ENCODE results near the gene INTS6L. TPM values are rescaled to one million over a fixed set of nuclear protein-coding genes. Genes with fewer than 3 reads are reported as not detected.

Gene INTS6L
- total and polyA plus RNA-seq, 12 donors = 1.4 to 8.9 (median 2.6) TPM

DNA sequence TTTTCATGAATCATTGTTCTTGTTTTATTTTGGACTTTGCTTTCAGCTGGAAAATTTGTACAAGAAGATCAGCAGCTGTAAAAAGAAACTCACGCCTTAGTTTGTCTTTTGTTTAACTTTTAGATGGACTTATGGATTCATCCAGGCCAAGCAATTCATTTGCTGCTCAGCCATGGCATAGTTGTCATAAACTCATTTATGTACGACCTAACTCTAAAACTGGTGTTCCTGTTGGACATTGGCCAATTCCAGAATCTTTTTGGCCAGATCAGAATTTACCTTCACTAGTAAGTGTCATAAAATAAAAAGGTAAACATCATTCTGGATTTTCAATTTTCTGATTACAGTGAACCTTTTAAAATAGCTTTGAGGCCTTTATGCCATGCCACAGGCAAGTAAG lies 29.1 kb downstream of the INTS6L start:
- Histone ChIP-seq H3K9me3 (no peaks in the 10 kb centered on the region), H3K36me3 (peaks cover 0 to 48% (median 0%) of the 10 kb centered on the region in 9 donors), H3K27me3 (peaks cover 0 to 7% (median 0%) of the 10 kb centered on the region in 7 donors), H3K4me3 (no peak overlapping the region), H3K4me1 (peaks cover 0 to 3% (median 0%) of the 10 kb centered on the region in 9 donors), H3K27ac (no peak overlapping the region)
- ATAC-seq = no peak
- intact Hi-C loops (cut with DNase I) = no loop called here
- TF ChIP-seq, protein P1, sequence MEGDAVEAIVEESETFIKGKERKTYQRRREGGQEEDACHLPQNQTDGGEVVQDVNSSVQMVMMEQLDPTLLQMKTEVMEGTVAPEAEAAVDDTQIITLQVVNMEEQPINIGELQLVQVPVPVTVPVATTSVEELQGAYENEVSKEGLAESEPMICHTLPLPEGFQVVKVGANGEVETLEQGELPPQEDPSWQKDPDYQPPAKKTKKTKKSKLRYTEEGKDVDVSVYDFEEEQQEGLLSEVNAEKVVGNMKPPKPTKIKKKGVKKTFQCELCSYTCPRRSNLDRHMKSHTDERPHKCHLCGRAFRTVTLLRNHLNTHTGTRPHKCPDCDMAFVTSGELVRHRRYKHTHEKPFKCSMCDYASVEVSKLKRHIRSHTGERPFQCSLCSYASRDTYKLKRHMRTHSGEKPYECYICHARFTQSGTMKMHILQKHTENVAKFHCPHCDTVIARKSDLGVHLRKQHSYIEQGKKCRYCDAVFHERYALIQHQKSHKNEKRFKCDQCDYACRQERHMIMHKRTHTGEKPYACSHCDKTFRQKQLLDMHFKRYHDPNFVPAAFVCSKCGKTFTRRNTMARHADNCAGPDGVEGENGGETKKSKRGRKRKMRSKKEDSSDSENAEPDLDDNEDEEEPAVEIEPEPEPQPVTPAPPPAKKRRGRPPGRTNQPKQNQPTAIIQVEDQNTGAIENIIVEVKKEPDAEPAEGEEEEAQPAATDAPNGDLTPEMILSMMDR (IDR thresholded peaks at IDR 0.05) = no peak
- no peak for DNase-seq
- 83 to 93% methylated on average over 2 of the region's 2 CpGs for WGBS, 2 donors

DNA sequence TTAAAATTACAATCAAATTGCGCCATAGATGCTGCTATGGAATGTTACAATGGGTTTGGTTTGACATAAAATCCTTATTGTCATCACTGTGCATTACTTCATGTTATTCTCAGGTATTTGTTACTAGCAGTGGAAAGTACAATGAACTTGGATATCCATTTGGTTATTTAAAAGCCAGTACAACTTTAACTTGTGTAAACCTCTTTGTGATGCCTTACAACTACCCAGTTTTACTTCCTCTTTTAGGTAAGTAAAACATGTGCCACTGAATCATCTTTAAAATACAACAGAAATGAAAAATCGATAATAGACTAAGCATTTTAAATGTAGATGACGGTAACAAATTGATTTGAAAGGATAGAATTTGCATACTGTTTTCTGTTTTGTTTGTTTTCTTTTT lies 35.6 kb downstream of the INTS6L start:
- Histone ChIP-seq H3K36me3 (peaks cover 0 to 25% (median 0%) of the 10 kb centered on the region in 9 donors), H3K27ac (no peak overlapping the region), H3K9me3 (no peaks in the 10 kb centered on the region), H3K4me3 (no peak overlapping the region), H3K27me3 (peaks cover 0 to 7% (median 0%) of the 10 kb centered on the region in 7 donors), H3K4me1 (no peaks in the 10 kb centered on the region)
- TF ChIP-seq, protein P1 (IDR thresholded peaks at IDR 0.05) = no peak
- ATAC-seq (no peak), DNase-seq (no peak)
- intact Hi-C loops (cut with DNase I) = no loop called here
- WGBS, 2 donors = 94 to 95% methylated on average over 3 of the region's 3 CpGs

DNA sequence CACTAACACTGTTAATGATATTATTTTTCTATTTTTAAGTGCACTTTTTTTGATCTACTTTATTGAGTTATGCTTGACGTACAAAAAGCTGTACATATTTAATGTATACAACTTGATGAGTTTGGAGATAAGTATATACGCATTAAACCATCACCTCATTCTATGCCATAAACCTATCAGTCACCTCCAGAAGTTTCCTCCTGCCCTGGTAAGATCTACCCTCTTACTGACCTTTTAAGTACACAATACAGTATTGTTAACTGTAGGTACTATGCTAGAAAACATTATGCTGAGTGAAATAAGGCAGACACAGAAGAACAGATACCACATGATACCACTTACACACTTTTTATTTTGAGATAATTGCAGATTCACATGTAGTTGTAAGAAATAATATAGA lies 36.9 kb downstream of the INTS6L start:
- Histone ChIP-seq H3K9me3 (no peaks in the 10 kb centered on the region), H3K27ac (no peak overlapping the region), H3K36me3 (peaks cover 0 to 16% (median 0%) of the 10 kb centered on the region in 9 donors), H3K27me3 (peaks cover 0 to 7% (median 0%) of the 10 kb centered on the region in 7 donors), H3K4me3 (no peak overlapping the region), H3K4me1 (no peaks in the 10 kb centered on the region)
- DNase-seq (no peak), ATAC-seq (no peak)
- TF ChIP-seq, protein P1 (IDR thresholded peaks at IDR 0.05) = no peak
- intact Hi-C loops (cut with DNase I) = no loop called here
- 94% methylated on average over 2 of the region's 2 CpGs for WGBS, 2 donors

DNA sequence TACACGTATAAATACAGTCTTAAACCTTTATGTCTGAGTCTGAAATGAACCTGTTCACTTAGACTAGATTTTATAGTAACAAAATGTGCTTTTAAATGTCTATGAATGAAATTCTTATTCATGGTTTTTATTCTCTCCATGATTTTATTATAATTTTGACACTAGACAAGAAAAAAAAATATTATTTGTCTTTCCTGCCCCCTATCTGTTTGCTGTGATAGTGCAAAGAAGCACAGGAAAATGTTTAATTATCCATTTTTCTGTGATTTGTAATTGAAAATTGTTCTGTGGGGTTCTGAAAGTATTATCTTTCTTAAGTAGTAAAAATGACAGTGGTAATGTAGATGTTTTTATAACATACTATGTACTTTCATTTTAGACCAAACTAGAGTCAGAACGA lies 52.0 kb downstream of the INTS6L start:
- Histone ChIP-seq H3K9me3 (no peaks in the 10 kb centered on the region), H3K27me3 (peaks cover 0 to 9% (median 0%) of the 10 kb centered on the region in 7 donors), H3K4me3 (no peak overlapping the region), H3K27ac (no peak overlapping the region), H3K36me3 (peaks cover 0 to 44% (median 0%) of the 10 kb centered on the region in 9 donors), H3K4me1 (no peaks in the 10 kb centered on the region)
- no peak for DNase-seq
- WGBS, 2 donors = 90 to 95% methylated on average over 2 of the region's 2 CpGs
- intact Hi-C loops (cut with DNase I) = loop anchor here in 7 of 10 donors (5.0 to 10.0 kb wide), 2 partner anchors 85 to 88 kb away; no protein-coding TSS in a partner anchor
- TF ChIP-seq, protein P1 (IDR thresholded peaks at IDR 0.05) = peak in 7 of 9 donors; percentile 38 to 56 (median 45)
- no peak for ATAC-seq
